Measurements from ENCODE around the gene UNC45B. TPM values are rescaled to one million over a fixed set of nuclear protein-coding genes. Genes with fewer than 3 reads are reported as not detected.
A peak's percentile ranks its signal among the peaks of the same experiment; 100 is the strongest.

UNC45B gene
- total and polyA plus RNA-seq, 11 donors = 49.1 to 305 (median 204) TPM

DNA sequence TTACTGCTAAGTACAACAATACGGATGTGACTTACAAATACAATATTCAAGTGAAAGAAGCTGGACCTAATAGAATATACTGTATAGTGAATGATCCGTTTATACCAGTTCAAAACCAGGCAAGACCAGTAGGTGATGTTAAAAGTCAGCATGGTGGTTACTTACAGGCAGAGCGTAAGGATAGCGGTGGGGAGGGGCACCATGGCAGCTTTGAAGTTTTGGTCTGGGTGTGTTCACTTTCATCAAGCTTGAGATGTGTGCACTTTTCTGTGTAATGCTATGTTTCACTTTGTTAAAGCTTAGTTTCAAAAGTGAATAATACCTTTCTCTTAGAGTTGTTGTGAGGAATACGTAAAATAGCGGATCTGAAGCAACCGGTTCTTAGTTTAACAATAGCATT is 63.1 kb downstream of the UNC45B start:
- Histone ChIP-seq H3K4me1 (peaks cover 0 to 29% (median 6%) of the 10 kb centered on the region in 12 donors), H3K4me3 (no peak overlapping the region), H3K27me3 (peaks cover 0 to 6% (median 0%) of the 10 kb centered on the region in 9 donors), H3K9me3 (no peaks in the 10 kb centered on the region), H3K36me3 (no peaks in the 10 kb centered on the region), H3K27ac (no peak overlapping the region)
- no peak for TF ChIP-seq POLR2A (IDR thresholded peaks at IDR 0.05)
- TF ChIP-seq, protein P1, sequence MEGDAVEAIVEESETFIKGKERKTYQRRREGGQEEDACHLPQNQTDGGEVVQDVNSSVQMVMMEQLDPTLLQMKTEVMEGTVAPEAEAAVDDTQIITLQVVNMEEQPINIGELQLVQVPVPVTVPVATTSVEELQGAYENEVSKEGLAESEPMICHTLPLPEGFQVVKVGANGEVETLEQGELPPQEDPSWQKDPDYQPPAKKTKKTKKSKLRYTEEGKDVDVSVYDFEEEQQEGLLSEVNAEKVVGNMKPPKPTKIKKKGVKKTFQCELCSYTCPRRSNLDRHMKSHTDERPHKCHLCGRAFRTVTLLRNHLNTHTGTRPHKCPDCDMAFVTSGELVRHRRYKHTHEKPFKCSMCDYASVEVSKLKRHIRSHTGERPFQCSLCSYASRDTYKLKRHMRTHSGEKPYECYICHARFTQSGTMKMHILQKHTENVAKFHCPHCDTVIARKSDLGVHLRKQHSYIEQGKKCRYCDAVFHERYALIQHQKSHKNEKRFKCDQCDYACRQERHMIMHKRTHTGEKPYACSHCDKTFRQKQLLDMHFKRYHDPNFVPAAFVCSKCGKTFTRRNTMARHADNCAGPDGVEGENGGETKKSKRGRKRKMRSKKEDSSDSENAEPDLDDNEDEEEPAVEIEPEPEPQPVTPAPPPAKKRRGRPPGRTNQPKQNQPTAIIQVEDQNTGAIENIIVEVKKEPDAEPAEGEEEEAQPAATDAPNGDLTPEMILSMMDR (IDR thresholded peaks at IDR 0.05) = no peak
- DNase-seq (no peak), ATAC-seq (no peak)
- 90 to 94% (median 93%) methylated on average over 7 of the region's 7 CpGs for WGBS, 4 donors
- intact Hi-C loops (cut with DNase I) = loop anchor here in 1 of 10 donors (10.0 kb wide), 1 partner anchor 56 kb away; no protein-coding TSS in a partner anchor

- 82 to 94% (median 91%) methylated on average over 4 of the region's 4 CpGs for WGBS, 4 donors
- Histone ChIP-seq H3K36me3 (no peaks in the 10 kb centered on the region), H3K9me3 (no peaks in the 10 kb centered on the region), H3K4me1 (peaks cover 0 to 38% (median 6%) of the 10 kb centered on the region in 12 donors), H3K27ac (peak overlapping the region in 8 of 12 donors; percentile 26 to 78 (median 61)), H3K4me3 (no peak overlapping the region), H3K27me3 (peaks cover 0 to 6% (median 0%) of the 10 kb centered on the region in 9 donors)
- intact Hi-C loops (cut with DNase I) = loop anchor here in 1 of 10 donors (10.0 kb wide), 1 partner anchor 58 kb away; no protein-coding TSS in a partner anchor
- DNase-seq (no peak), ATAC-seq (no peak)
- TF ChIP-seq, protein P1 (IDR thresholded peaks at IDR 0.05) = no peak
- no peak for TF ChIP-seq POLR2A (IDR thresholded peaks at IDR 0.05)
Measured at GRCh38 chr17:35212668-35213067, 65.1 kb downstream of the UNC45B start.

DNA sequence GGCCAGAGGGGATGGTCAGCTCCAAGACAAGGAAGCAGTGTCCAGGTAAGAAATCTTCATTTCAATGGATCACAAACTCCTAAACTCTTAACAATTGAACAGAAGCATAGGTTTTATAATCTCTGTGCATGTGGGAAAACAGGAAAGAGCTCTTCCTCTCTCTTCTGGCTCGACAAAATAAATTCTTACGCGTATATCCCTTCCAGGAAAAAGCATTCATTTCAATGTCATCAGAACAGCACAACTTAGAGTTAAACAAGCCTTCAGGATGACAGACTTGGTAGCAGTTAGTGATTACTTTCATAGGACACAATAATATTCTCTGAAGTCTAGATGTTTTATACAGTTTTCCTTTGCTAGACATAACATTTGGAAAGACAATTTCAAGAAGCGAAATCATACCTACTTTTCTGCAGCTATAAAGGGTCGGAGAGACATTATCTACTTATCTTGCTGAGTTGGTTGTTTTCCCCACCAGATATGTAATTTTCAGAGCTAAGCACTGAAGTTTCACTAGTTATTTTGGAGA is 65.9 kb downstream of the UNC45B start:
- peaks cover 0 to 46% (median 6%) of the 10 kb centered on the region in 12 donors for H3K4me1 ChIP-seq
- H3K27ac ChIP-seq = peak overlapping the region in 11 of 12 donors; percentile 24 to 78 (median 60)
- DNase-seq = no peak
- 50 to 68% (median 56%) methylated on average over 5 of the region's 5 CpGs for WGBS, 4 donors
- no peaks in the 10 kb centered on the region for H3K36me3 ChIP-seq
- intact Hi-C loops (cut with DNase I) = loop anchor here in 1 of 10 donors (10.0 kb wide), 1 partner anchor 59 kb away; no protein-coding TSS in a partner anchor
- ATAC-seq = peak in 1 of 4 donors; percentile 64
- peaks cover 0 to 3% (median 0%) of the 10 kb centered on the region in 9 donors for H3K27me3 ChIP-seq
- TF ChIP-seq, protein P1 (IDR thresholded peaks at IDR 0.05) = no peak
- TF ChIP-seq POLR2A (IDR thresholded peaks at IDR 0.05) = no peak
- H3K9me3 ChIP-seq = no peaks in the 10 kb centered on the region
- H3K4me3 ChIP-seq = no peak overlapping the region

- ATAC-seq = peak in 1 of 4 donors; percentile 13
- no peaks in the 10 kb centered on the region for H3K27me3 ChIP-seq
- peaks cover 0 to 53% (median 7%) of the 10 kb centered on the region in 12 donors for H3K4me1 ChIP-seq
- intact Hi-C loops (cut with DNase I) = loop anchor here in 1 of 10 donors (10.0 kb wide), 1 partner anchor 59 kb away; no protein-coding TSS in a partner anchor
- no peak for DNase-seq
- H3K27ac ChIP-seq = peak overlapping the region in 9 of 12 donors; percentile 26 to 78 (median 62)
- no peaks in the 10 kb centered on the region for H3K9me3 ChIP-seq
- 46 to 56% (median 54%) methylated on average over 3 of the region's 3 CpGs for WGBS, 4 donors
- no peak overlapping the region for H3K4me3 ChIP-seq
- no peaks in the 10 kb centered on the region for H3K36me3 ChIP-seq
- no peak for TF ChIP-seq POLR2A (IDR thresholded peaks at IDR 0.05)
- TF ChIP-seq, protein P1 (IDR thresholded peaks at IDR 0.05) = no peak
Measured at GRCh38 chr17:35214192-35214591, 66.6 kb downstream of the UNC45B start.
